ENCODE measurements around the gene STRN3. TPM values are rescaled to one million over a fixed set of nuclear protein-coding genes. Genes with fewer than 3 reads are reported as not detected.
"Not testable (repeated sequence)": the region's sequence is repeated elsewhere in the genome, so short reads cannot be mapped to it uniquely, and the experiment has no call there.

STRN3 gene
- total RNA-seq, 8 experiments from 2014 or later, result 27.9 to 54.3 (median 37.1) TPM

- in situ Hi-C loops (cut with MboI; ENCODE audit: low pct_unique_long_range_greater_than_20kb in 2 of 9, low sequenced_read_pairs in 9 of 9, unreplicated experiment in 9 of 9), result loop anchor here in 2 of 9 experiments (25.0 kb wide), 1 partner anchor 96 kb away; no protein-coding TSS in a partner anchor
- Histone ChIP-seq H3K4me1 (replicated peaks in 1 of 2) (no peaks in the 10 kb centered on the region), H3K27ac (no peak overlapping the region), H3K4me3 (no peak overlapping the region)
- 89 to 100% (median 97%) methylated on average over 2 of the region's 2 CpGs; no CpG with 5 or more reads in 1 of the 10 experiments for WGBS, 10 experiments
- ATAC-seq (replicated peaks in 6 of 8), result no peak
Measured at GRCh38 chr14:30991408-30991807, 34.8 kb downstream of the STRN3 start.

GRCh38 chr14:30990770-30991169 lies 35.4 kb downstream of the STRN3 start:
- ATAC-seq (replicated peaks in 6 of 8), result peak in 3 of 8 experiments; percentile 56 to 78 (median 58)
- Histone ChIP-seq H3K27ac (no peak overlapping the region), H3K4me3 (no peak overlapping the region), H3K4me1 (replicated peaks in 1 of 2) (no peaks in the 10 kb centered on the region)
- in situ Hi-C loops (cut with MboI; ENCODE audit: low pct_unique_long_range_greater_than_20kb in 2 of 9, low sequenced_read_pairs in 9 of 9, unreplicated experiment in 9 of 9), result loop anchor here in 2 of 9 experiments (25.0 kb wide), 1 partner anchor 97 kb away; no protein-coding TSS in a partner anchor

GRCh38 chr14:30988509-30988908 lies 37.7 kb downstream of the STRN3 start:
- no peak for ATAC-seq (replicated peaks in 6 of 8)
- Histone ChIP-seq H3K4me3 (no peak overlapping the region), H3K27ac (no peak overlapping the region), H3K4me1 (replicated peaks in 1 of 2) (no peaks in the 10 kb centered on the region)
- in situ Hi-C loops (cut with MboI; ENCODE audit: low pct_unique_long_range_greater_than_20kb in 2 of 9, low sequenced_read_pairs in 9 of 9, unreplicated experiment in 9 of 9), result loop anchor here in 2 of 9 experiments (25.0 kb wide), 1 partner anchor 99 kb away; no protein-coding TSS in a partner anchor

DNA sequence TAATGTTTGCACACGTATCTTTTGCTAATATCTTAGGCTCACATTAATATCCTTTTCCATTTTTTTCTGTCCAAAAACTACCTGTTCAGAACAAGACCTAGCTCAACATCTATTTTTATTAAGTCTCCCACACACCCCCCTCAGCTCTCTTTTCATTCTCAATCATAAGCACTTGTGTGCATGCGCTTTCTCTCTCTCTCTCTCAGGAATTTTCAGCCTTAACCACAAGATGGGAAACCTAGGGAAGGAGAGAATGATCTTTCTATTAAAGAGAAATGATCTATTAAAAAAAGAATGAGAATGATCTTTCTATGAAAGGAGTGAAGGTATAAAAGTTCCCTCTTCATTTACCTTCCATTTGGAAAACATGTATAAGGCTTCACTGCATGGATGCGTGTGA lies 40.4 kb downstream of the STRN3 start:
- 85 to 100% (median 99%) methylated on average over 1 to 3 of the region's 3 CpGs for WGBS, 10 experiments
- Histone ChIP-seq H3K27ac (no peak overlapping the region), H3K4me1 (replicated peaks in 1 of 2) (no peaks in the 10 kb centered on the region), H3K4me3 (no peak overlapping the region)
- in situ Hi-C loops (cut with MboI; ENCODE audit: low pct_unique_long_range_greater_than_20kb in 2 of 9, low sequenced_read_pairs in 9 of 9, unreplicated experiment in 9 of 9), result loop anchor here in 2 of 9 experiments (25.0 kb wide), 1 partner anchor 102 kb away; no protein-coding TSS in a partner anchor
- no peak for ATAC-seq (replicated peaks in 6 of 8)

DNA sequence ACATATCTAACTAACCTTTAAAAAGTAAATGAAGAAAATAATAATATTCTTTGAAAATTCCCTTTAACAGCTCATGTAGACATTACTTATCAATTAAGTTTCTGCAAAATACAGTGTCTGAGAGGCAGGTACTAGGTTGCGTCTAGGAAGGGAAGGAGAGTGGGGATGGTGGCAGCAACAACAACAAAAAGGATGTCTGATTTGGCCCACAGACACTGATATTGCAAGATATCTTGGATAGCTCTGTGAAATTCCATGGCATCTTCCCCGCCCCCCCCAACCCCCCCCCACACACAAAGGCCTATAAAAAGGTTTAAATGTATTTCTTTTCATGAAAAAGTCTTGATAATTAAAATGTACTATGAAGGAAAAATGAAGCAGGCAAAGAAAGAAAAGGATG lies 42.3 kb downstream of the STRN3 start:
- in situ Hi-C loops (cut with MboI; ENCODE audit: low pct_unique_long_range_greater_than_20kb in 2 of 9, low sequenced_read_pairs in 9 of 9, unreplicated experiment in 9 of 9), result loop anchor here in 2 of 9 experiments (25.0 kb wide), 1 partner anchor 103 kb away; no protein-coding TSS in a partner anchor
- no peak for ATAC-seq (replicated peaks in 6 of 8)
- Histone ChIP-seq H3K4me3 (no peak overlapping the region), H3K27ac (no peak overlapping the region), H3K4me1 (replicated peaks in 1 of 2) (no peaks in the 10 kb centered on the region)
- 57 to 100% (median 100%) methylated on average over 1 to 2 of the region's 2 CpGs; no CpG with 5 or more reads in 2 of the 10 experiments for WGBS, 10 experiments

DNA sequence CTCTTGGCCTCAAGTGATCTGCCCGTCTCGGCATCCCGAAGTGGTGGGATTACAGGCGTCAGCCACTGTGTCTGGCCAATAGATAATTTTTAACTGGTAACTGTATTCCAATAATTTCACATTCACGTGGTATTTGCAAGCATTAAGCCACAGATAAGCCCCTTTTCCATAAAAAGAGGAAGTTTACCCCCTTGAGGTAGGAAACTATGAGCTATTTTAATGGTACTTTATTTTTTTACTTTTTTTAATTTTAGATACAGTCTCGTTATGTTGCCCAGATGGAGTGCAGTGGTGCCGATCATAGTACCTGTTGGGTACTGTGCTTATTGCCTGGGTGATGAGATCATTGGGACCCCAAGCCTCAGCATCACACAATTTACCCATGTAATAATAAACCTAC lies 43.6 kb downstream of the STRN3 start:
- WGBS, 10 experiments, result 86 to 100% (median 96%) methylated on average over 1 to 7 of the region's 7 CpGs; no CpG with 5 or more reads in 1 of the 10 experiments
- Histone ChIP-seq H3K4me1 (replicated peaks in 1 of 2) (no peaks in the 10 kb centered on the region), H3K4me3 (no peak overlapping the region), H3K27ac (no peak overlapping the region)
- in situ Hi-C loops (cut with MboI; ENCODE audit: low pct_unique_long_range_greater_than_20kb in 2 of 9, low sequenced_read_pairs in 9 of 9, unreplicated experiment in 9 of 9), result loop anchor here in 2 of 9 experiments (25.0 kb wide), 1 partner anchor 105 kb away; no protein-coding TSS in a partner anchor
- ATAC-seq (replicated peaks in 6 of 8), result no peak

GRCh38 chr14:30980980-30981379 lies 45.2 kb downstream of the STRN3 start:
- H3K4me1 ChIP-seq (replicated peaks in 1 of 2), result no peaks in the 10 kb centered on the region
- in situ Hi-C loops (cut with MboI; ENCODE audit: low pct_unique_long_range_greater_than_20kb in 2 of 9, low sequenced_read_pairs in 9 of 9, unreplicated experiment in 9 of 9), result loop anchor here in 2 of 9 experiments (25.0 kb wide), 1 partner anchor 106 kb away; no protein-coding TSS in a partner anchor
- WGBS, 10 experiments, result 55 to 100% (median 100%) methylated on average over 1 to 3 of the region's 3 CpGs; no CpG with 5 or more reads in 4 of the 10 experiments
- no peak for ATAC-seq (replicated peaks in 6 of 8)
- no peak overlapping the region for H3K4me3 ChIP-seq
- H3K27ac ChIP-seq, result no peak overlapping the region

GRCh38 chr14:30980106-30980704 lies 46.0 kb downstream of the STRN3 start:
- in situ Hi-C loops (cut with MboI; ENCODE audit: low pct_unique_long_range_greater_than_20kb in 2 of 9, low sequenced_read_pairs in 9 of 9, unreplicated experiment in 9 of 9), result loop anchor here in 2 of 9 experiments (25.0 kb wide), 1 partner anchor 107 kb away; no protein-coding TSS in a partner anchor
- peak in 3 of 8 experiments; percentile 88 to 96 (median 96) for ATAC-seq (replicated peaks in 6 of 8)
- H3K27ac ChIP-seq; H3K4me3 ChIP-seq; H3K4me1 ChIP-seq (replicated peaks in 1 of 2): not testable (repeated sequence)
- WGBS, 10 experiments, result 49 to 100% (median 94%) methylated on average over 1 to 11 of the region's 13 CpGs; no CpG with 5 or more reads in 2 of the 10 experiments

DNA sequence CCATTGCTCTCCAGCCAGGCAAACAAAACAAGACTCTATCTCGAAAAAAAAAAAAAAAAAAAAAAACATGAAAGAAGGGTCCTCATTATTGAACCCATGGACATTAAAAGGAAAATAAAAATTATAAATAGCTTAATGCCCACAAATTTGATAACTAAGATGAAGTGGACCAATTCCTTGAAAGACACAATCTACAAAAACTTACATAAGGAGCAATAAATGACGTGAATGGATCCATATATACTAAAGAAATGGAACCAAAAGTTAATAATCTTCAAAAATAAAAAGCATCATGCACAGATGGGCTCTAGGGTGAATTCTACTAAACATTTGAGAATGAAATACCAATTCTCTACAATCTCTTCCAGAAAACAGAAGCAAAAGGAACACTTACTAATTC lies 48.4 kb downstream of the STRN3 start:
- H3K27ac ChIP-seq, result no peak overlapping the region
- 43 to 100% (median 100%) methylated on average over 1 to 2 of the region's 2 CpGs; no CpG with 5 or more reads in 1 of the 10 experiments for WGBS, 10 experiments

GRCh38 chr14:30974628-30975027 lies 51.6 kb downstream of the STRN3 start:
- no peak overlapping the region for H3K4me3 ChIP-seq
- WGBS, 10 experiments, result 60 to 100% (median 100%) methylated on average over 2 to 4 of the region's 4 CpGs
- in situ Hi-C loops (cut with MboI; ENCODE audit: low pct_unique_long_range_greater_than_20kb in 2 of 9, low sequenced_read_pairs in 9 of 9, unreplicated experiment in 9 of 9), result loop anchor here in 2 of 9 experiments (25.0 kb wide), 1 partner anchor 113 kb away; no protein-coding TSS in a partner anchor
- ATAC-seq (replicated peaks in 6 of 8), result no peak
- no peak overlapping the region for H3K27ac ChIP-seq
- H3K4me1 ChIP-seq (replicated peaks in 1 of 2), result no peaks in the 10 kb centered on the region

More for the DNA sequence above, 48.4 kb downstream of the STRN3 start:
- no peak overlapping the region for H3K4me3 ChIP-seq
- no peaks in the 10 kb centered on the region for H3K4me1 ChIP-seq (replicated peaks in 1 of 2)
- in situ Hi-C loops (cut with MboI; ENCODE audit: low pct_unique_long_range_greater_than_20kb in 2 of 9, low sequenced_read_pairs in 9 of 9, unreplicated experiment in 9 of 9), result loop anchor here in 2 of 9 experiments (25.0 kb wide), 1 partner anchor 110 kb away; no protein-coding TSS in a partner anchor
- ATAC-seq (replicated peaks in 6 of 8), result no peak

DNA sequence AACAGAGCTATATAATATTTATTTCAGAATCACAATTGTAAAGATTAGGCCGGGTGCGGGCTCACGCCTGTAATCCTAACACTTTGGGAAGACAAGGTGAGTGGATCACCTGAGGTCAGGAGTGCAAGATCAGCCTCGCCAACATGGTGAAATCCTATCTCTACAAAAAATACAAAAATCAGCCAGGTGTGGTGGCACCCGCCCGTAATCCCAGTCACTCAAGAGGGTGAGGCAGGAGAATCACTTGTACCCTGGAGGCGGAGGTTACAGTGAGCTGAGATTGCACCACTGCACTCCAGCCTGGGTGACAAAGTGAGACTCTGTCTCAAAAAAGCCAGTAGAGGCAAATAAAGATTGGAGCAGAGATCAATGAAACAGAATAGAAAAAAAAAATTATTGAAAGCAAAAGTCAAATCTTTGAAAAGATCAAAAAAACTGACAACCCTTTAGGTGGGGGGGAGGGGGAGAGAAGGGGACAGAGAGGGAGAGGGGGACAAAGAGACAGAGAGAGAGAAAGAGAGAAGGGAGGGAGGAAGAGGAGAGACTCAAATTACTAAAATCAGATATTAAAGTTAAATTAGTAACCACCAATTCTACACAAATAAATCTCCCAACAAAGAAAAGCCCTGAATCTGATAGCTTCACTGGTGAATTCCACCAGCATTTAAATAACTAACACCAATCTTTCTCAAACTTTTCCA lies 53.1 kb downstream of the STRN3 start:
- no peak for ATAC-seq (replicated peaks in 6 of 8)
- WGBS, 10 experiments, result 90 to 100% (median 100%) methylated on average over 2 to 6 of the region's 7 CpGs; no CpG with 5 or more reads in 1 of the 10 experiments
- H3K4me1 ChIP-seq (replicated peaks in 1 of 2), result no peaks in the 10 kb centered on the region
- in situ Hi-C loops (cut with MboI; ENCODE audit: low pct_unique_long_range_greater_than_20kb in 2 of 9, low sequenced_read_pairs in 9 of 9, unreplicated experiment in 9 of 9), result no loop called here
- H3K4me3 ChIP-seq, result no peak overlapping the region
- H3K27ac ChIP-seq, result no peak overlapping the region

- H3K4me3 ChIP-seq; ATAC-seq (replicated peaks in 6 of 8); in situ Hi-C loops (cut with MboI; ENCODE audit: low pct_unique_long_range_greater_than_20kb in 2 of 9, low sequenced_read_pairs in 9 of 9, unreplicated experiment in 9 of 9); H3K27ac ChIP-seq; H3K4me1 ChIP-seq (replicated peaks in 1 of 2): not testable (repeated sequence)
- WGBS, 10 experiments, result 91 to 100% (median 97%) methylated on average over 2 to 11 of the region's 11 CpGs
Measured at GRCh38 chr14:30972036-30972732, 54.0 kb downstream of the STRN3 start.

GRCh38 chr14:30971586-30971985 lies 54.6 kb downstream of the STRN3 start:
- 81 to 100% (median 91%) methylated on average over 1 to 5 of the region's 5 CpGs; no CpG with 5 or more reads in 1 of the 10 experiments for WGBS, 10 experiments
- H3K27ac ChIP-seq, result no peak overlapping the region
- no peaks in the 10 kb centered on the region for H3K4me1 ChIP-seq (replicated peaks in 1 of 2)
- H3K4me3 ChIP-seq, result no peak overlapping the region
- in situ Hi-C loops (cut with MboI; ENCODE audit: low pct_unique_long_range_greater_than_20kb in 2 of 9, low sequenced_read_pairs in 9 of 9, unreplicated experiment in 9 of 9), result no loop called here
- ATAC-seq (replicated peaks in 6 of 8), result no peak

Data from motor neuron (in vitro differentiated cells).